Sigmoid colon (tissue), 4 donors: ENCODE measurements around the gene GPC6.

Experiments
- POLR2A ChIP-seq, 2 donors: fragments of 450-650 bp; IDR thresholded peaks; one replicate each; pipeline ENCODE4 v1.6.1; 2016; ENCODE audit warnings: antibody characterized with exemption in 2 of 2, mild to moderate bottlenecking in 2 of 2, moderate library complexity in 2 of 2
- POLR2AphosphoS5 ChIP-seq, 4 donors: sonication (generic); formaldehyde crosslinking; IDR thresholded peaks; one replicate each; pipeline ENCODE4 v1.6.1; 2017; ENCODE audit warnings: antibody characterized with exemption in 4 of 4
- TF ChIP-seq, protein P1 (sequence below), 4 experiments: fragments of 450-650 bp in 3 of 4; fragments of 200-600 bp in 1 of 4; IDR thresholded peaks; one replicate each; pipeline ENCODE4 v1.5.1; 2016 to 2019; ENCODE audit warnings: antibody characterized with exemption in 4 of 4, mild to moderate bottlenecking in 3 of 4, moderate library complexity in 2 of 4

DNA sequence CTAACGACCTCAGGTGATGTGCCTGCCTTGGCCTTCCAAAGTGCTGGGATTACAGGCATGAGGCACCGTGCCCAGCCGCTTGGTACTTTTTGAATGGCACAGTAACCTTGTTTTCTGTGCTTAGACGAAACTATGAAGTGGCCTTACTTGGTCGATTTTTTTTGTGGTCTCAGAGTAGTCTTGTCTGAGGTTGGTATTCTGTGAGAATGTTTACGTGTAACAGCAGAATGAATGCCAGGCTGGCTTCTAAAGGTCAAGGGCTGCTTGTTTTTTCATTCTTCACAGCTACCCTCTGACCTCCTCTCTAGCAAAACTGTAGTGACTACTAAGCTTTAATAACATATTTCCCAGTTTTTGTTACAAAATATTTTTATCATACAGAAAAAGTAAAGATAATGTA, 313.3 kb downstream of the GPC6 start:
- TF ChIP-seq POLR2A (IDR thresholded peaks at IDR 0.05): no peak
- TF ChIP-seq, protein P1, sequence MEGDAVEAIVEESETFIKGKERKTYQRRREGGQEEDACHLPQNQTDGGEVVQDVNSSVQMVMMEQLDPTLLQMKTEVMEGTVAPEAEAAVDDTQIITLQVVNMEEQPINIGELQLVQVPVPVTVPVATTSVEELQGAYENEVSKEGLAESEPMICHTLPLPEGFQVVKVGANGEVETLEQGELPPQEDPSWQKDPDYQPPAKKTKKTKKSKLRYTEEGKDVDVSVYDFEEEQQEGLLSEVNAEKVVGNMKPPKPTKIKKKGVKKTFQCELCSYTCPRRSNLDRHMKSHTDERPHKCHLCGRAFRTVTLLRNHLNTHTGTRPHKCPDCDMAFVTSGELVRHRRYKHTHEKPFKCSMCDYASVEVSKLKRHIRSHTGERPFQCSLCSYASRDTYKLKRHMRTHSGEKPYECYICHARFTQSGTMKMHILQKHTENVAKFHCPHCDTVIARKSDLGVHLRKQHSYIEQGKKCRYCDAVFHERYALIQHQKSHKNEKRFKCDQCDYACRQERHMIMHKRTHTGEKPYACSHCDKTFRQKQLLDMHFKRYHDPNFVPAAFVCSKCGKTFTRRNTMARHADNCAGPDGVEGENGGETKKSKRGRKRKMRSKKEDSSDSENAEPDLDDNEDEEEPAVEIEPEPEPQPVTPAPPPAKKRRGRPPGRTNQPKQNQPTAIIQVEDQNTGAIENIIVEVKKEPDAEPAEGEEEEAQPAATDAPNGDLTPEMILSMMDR (IDR thresholded peaks at IDR 0.05): no peak
- TF ChIP-seq POLR2AphosphoS5 (IDR thresholded peaks at IDR 0.05): no peak
